ENCODE data around the gene SLC27A4.
"Not testable (repeated sequence)": the region's sequence is repeated elsewhere in the genome, so short reads cannot be mapped to it uniquely, and the experiment has no call there.

Gene SLC27A4

DNA sequence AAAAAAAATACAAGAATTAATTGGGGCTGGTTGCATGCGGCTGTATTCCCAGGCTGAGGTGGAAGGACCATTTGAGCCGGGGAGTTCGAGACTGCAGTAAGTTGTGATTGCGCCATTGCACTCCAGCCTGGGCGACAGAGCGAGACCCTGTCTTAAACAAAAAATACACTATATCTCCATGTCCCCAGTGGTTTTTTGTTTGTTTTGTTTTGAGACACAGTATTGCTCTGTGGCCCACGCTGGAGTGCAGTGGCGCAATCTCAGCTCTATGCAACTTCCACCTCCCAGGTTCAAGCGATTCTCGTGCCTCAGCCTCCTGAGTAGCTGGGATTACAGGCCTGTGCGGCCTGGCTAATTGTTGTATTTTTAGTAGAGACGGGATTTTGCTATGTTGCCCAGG is 16.5 kb upstream of the SLC27A4 start:
- DNase-seq (ENCODE audit: extremely low read depth, low read depth), result no peak
- H3K4me3 ChIP-seq (replicated peaks; ENCODE audit: low read depth, low read length), result peak overlapping the region; percentile 97
- TF ChIP-seq, protein P1, sequence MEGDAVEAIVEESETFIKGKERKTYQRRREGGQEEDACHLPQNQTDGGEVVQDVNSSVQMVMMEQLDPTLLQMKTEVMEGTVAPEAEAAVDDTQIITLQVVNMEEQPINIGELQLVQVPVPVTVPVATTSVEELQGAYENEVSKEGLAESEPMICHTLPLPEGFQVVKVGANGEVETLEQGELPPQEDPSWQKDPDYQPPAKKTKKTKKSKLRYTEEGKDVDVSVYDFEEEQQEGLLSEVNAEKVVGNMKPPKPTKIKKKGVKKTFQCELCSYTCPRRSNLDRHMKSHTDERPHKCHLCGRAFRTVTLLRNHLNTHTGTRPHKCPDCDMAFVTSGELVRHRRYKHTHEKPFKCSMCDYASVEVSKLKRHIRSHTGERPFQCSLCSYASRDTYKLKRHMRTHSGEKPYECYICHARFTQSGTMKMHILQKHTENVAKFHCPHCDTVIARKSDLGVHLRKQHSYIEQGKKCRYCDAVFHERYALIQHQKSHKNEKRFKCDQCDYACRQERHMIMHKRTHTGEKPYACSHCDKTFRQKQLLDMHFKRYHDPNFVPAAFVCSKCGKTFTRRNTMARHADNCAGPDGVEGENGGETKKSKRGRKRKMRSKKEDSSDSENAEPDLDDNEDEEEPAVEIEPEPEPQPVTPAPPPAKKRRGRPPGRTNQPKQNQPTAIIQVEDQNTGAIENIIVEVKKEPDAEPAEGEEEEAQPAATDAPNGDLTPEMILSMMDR (IDR thresholded peaks at IDR 0.05; ENCODE audit: low read depth, low read length, missing control alignments), result no peak

DNA sequence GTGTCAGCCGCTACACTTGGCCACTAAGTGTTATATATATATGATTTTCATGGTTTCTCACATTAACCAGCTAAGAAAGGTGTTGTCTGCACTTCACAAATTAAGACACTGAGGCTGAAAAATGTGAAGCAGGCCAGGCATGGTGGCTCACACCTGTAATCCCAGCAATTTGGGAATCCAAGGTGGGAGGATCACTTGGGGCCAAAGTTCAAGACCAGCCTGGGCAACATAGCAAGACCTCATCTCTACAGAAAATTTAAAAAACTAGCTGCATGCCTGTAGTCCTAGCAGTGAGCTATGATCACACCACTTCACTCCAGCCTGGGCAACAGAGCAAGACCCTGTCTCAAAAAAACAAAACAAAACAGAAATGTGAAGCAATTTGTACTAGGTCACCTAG is 15.9 kb upstream of the SLC27A4 start:
- no peak overlapping the region for H3K4me3 ChIP-seq (replicated peaks; ENCODE audit: low read depth, low read length)
- no peak for DNase-seq (ENCODE audit: extremely low read depth, low read depth)
- TF ChIP-seq, protein P1 (IDR thresholded peaks at IDR 0.05; ENCODE audit: low read depth, low read length, missing control alignments), result no peak

DNA sequence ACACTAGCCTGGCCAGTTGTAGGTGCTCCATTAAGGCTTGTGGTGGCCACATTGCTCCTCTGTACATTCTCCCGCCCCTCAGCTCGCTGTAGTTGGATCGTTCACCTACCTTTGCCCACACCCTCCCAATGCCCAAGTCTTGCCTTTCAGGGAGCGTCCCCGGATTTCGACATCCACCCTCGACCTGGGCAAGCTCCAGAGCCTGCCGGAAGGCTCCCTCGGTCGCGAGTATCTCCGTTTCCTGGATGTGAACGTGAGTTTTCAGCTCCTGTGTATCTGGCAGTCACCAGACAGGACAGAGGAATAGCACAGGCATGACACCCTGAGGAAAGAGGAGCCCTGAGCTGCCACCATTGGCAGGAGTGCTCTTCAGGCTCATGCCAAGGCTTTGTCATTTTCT is 14.7 kb upstream of the SLC27A4 start:
- TF ChIP-seq, protein P1 (IDR thresholded peaks at IDR 0.05; ENCODE audit: low read depth, low read length, missing control alignments), result no peak
- no peak overlapping the region for H3K4me3 ChIP-seq (replicated peaks; ENCODE audit: low read depth, low read length)
- no peak for DNase-seq (ENCODE audit: extremely low read depth, low read depth)

DNA sequence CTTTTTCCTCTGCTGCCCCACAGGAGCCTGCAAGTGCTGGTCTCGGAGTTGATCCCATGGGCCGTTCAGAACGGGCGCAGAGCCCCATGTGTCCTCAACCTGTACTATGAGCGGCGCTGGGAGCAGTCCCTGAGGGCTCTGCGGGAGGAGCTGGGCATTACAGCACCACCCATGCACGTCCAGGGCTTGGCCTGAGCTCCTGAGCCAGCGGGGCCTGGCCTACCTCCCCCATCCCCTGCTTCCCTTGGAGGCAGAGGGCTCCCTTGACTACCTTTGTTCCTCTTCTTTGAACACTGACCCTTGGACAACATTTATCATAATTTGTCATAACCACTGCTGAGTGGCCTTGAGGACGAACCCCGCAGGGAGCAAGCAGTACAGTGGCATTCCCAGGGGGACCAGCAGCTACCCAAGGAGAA is 6.9 kb upstream of the SLC27A4 start:
- no peak overlapping the region for H3K4me3 ChIP-seq (replicated peaks; ENCODE audit: low read depth, low read length)
- TF ChIP-seq, protein P1 (IDR thresholded peaks at IDR 0.05; ENCODE audit: low read depth, low read length, missing control alignments), result no peak
- no peak for DNase-seq (ENCODE audit: extremely low read depth, low read depth)

DNA sequence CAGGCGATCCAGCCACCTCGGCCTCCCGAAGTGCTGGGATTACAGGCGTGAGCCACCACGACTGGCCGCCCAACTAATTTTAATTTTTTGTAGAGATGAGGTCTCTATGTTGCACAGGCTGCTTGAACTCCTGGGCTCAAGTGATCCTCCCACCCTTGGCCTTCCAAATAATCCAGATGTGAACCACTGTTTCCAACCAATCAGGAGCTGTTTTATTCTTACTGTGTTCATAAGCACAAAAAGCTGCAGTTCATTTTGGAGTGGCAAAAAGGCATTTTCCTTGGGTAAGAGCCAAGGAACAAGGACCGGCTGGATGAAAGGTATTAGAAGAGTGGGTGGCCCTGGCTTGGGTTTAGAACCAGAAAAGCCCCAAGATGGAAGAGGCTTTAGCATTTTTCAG is 5.2 kb upstream of the SLC27A4 start:
- TF ChIP-seq, protein P1 (IDR thresholded peaks at IDR 0.05; ENCODE audit: low read depth, low read length, missing control alignments), result no peak
- no peak overlapping the region for H3K4me3 ChIP-seq (replicated peaks; ENCODE audit: low read depth, low read length)
- no peak for DNase-seq (ENCODE audit: extremely low read depth, low read depth)

DNA sequence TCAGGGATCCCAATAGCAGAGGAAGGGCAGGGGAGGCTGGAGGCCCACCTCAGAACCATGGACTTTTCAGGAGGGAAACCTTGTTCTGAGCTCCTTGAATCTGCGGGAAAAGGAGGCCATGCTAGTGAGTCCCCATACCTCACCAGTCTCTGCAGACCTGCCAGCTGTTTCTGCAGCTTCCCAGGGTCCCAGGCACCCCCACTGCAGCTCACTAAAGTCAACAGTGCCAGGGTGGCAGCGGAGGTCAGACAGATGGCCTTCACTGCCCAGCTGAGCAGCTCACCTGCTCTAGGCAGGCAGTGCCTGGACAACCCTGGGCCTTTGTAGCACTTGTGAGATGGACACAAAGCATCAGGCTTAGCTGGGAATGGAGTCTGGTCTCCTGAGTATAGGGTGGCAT is 4.4 kb upstream of the SLC27A4 start:
- H3K4me3 ChIP-seq (replicated peaks; ENCODE audit: low read depth, low read length), result no peak overlapping the region
- TF ChIP-seq, protein P1 (IDR thresholded peaks at IDR 0.05; ENCODE audit: low read depth, low read length, missing control alignments), result no peak
- no peak for DNase-seq (ENCODE audit: extremely low read depth, low read depth)

DNA sequence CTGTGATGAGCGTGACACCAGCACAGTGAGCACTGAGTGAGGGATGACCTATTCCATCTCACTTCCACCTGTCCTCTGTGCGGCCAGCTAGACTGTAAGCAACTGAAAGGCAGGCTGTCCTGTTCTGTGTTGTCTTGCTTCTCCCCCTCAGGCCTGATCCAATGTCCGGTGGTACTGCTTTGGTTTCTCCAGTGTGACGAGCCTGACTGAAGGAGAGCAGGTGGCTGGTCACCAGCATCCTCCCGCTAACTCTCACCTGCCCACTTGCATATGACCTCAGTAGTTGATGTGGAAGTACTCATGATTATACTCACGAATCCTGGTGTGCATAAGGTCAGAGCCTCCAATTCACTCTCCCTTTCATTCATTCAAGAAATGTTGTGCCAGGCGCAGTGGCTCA is 2.4 kb upstream of the SLC27A4 start:
- H3K4me3 ChIP-seq (replicated peaks; ENCODE audit: low read depth, low read length), result no peak overlapping the region
- TF ChIP-seq, protein P1 (IDR thresholded peaks at IDR 0.05; ENCODE audit: low read depth, low read length, missing control alignments), result no peak
- DNase-seq (ENCODE audit: extremely low read depth, low read depth), result no peak

DNA sequence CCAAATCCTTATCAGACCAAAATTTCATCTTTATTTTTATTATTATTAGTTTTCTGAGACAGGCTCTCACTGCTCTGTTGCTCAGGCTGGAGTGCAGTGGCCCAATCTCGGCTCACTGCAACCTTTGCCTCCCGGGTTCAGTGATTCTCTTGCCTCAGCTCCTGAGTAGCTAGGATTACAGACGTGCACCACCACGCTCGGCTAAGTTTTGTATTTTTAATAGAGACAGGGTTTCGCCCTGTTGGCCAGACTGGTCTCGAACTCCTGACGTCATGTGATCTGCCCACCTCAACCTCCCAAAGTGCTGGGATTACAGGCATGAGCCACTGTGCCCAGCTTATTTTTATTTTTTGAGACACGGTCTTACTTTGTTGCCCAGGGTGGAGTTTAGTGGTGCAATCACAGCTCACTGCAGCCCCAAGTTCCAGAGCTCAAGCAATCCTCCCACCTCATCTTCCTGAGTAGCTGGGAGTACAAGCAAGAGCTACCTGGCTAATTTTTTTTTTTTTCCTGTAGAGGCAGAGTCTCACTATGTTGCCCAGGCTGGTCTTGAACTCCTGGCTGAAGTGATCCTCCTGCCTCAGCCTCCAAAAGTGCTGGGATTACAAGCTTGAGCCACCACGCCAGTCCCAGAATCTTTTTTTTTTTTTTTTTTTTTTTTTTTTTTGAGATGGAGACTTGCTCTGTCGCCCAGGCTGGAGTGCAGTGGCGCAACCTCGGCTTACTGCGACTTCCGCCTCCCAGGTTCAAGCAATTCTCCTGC is 1.3 kb upstream of the SLC27A4 start:
- DNase-seq (ENCODE audit: extremely low read depth, low read depth); H3K4me3 ChIP-seq (replicated peaks; ENCODE audit: low read depth, low read length): not testable (repeated sequence)
